Measurements from ENCODE around the gene VAV2. TPM values are rescaled to one million over a fixed set of nuclear protein-coding genes. Genes with fewer than 3 reads are reported as not detected.
"Not testable (repeated sequence)": the region's sequence is repeated elsewhere in the genome, so short reads cannot be mapped to it uniquely, and the experiment has no call there.

VAV2 gene
- total RNA-seq, 1 donor from 2014 or later = 34.6 TPM

DNA sequence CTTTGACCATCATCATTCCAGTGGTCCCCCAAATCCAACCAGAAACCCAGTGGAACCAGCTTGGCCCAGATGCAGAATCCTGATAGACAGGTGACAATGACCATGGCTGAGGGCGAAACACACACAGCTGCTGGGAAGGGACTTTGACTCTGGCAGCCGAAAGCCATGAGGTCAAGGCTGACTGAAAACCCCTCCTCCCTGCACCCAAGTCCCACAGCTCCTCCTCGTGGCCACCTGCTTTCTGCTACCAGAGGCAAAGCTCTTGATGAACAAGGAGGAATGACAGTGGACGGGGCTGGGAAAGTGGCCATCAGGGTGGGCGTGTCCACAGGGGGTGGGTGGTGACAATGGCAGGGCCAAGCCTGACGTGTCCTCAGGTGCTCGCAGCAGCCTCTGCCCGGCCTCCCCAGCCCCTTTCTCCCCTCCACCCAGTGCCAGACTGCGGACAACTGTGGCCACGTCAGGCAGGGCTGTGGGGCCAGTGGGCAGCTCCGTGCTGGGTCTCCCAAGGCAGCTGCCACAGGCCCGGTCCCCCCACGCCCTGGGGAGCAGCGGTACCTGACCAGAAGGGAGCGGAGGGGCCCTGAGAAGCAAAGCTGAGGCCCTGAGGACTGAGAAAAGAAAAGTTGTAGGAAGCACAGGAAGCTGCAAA is 223.1 kb downstream of the VAV2 start:
- H3K27ac ChIP-seq = no peak overlapping the region
- ATAC-seq (peak; percentile 37), DNase-seq (peak; percentile 60)
- TF ChIP-seq CTCF (IDR thresholded peaks at IDR 0.05) = no peak
- no peaks in the 10 kb centered on the region for H3K4me1 ChIP-seq
- peaks cover 7% of the 10 kb centered on the region for H3K9me3 ChIP-seq
- no peaks in the 10 kb centered on the region for H3K27me3 ChIP-seq
- intact Hi-C loops (cut with DNase I) = no loop called here
- H3K4me3 ChIP-seq = no peak overlapping the region
- H3K36me3 ChIP-seq = peaks cover 37% of the 10 kb centered on the region

DNA sequence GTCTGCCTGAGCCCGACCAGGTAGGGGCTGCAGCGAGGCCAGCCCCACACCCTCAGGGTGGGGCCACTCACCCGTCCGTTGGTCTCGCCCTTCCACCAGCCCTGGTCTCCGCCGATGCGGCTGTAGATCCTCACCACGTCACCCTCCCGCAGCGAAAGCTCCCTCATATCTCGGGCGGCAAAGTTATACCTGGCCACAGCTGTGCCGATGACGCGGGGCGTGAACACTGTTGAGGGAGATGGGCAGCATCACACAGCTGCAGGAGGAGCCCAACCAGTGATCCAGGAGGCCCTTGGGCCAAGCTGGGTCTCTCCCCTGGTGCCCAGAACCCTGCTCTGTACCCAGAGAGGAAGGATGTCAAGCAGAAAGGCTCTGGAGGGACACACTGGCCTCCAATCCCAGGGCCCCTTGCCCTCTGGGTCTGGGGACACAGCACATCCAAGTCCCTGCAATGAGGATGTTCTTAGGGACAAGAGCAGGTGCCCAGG is 223.7 kb downstream of the VAV2 start:
- Histone ChIP-seq H3K27me3 (no peaks in the 10 kb centered on the region), H3K4me1 (no peaks in the 10 kb centered on the region), H3K36me3 (peaks cover 38% of the 10 kb centered on the region), H3K27ac (no peak overlapping the region), H3K4me3 (no peak overlapping the region), H3K9me3 (peaks cover 7% of the 10 kb centered on the region)
- peak; percentile 54 for DNase-seq
- TF ChIP-seq CTCF (IDR thresholded peaks at IDR 0.05) = no peak
- no peak for ATAC-seq
- intact Hi-C loops (cut with DNase I) = no loop called here

DNA sequence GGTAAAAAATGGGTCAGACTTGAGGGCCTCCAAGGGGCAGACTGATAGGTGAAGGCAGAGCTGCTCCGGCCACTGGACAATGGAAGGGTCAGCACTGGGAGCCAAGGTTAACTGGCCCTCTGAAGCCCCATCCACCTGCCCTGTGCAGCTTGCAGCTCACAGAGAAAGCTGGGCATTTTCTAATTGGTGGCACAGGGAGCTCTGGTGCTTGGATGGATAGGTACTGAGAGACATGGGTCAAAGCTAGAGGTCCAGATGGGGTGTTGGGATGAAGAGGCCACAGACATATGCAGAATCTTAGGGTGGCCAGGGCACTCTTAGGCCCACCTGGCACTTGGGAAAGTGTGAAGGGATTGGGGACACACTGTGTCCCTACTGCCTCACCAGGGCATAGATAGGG is 224.5 kb downstream of the VAV2 start:
- Histone ChIP-seq H3K27ac (no peak overlapping the region), H3K36me3 (peaks cover 45% of the 10 kb centered on the region), H3K9me3 (peaks cover 7% of the 10 kb centered on the region), H3K4me3 (no peak overlapping the region), H3K27me3 (no peaks in the 10 kb centered on the region), H3K4me1 (no peaks in the 10 kb centered on the region)
- ATAC-seq (no peak), DNase-seq (no peak)
- intact Hi-C loops (cut with DNase I) = no loop called here
- no peak for TF ChIP-seq CTCF (IDR thresholded peaks at IDR 0.05)

- Histone ChIP-seq H3K36me3 (peaks cover 45% of the 10 kb centered on the region), H3K9me3 (peaks cover 7% of the 10 kb centered on the region), H3K27ac (no peak overlapping the region), H3K4me1 (no peaks in the 10 kb centered on the region), H3K27me3 (no peaks in the 10 kb centered on the region), H3K4me3 (no peak overlapping the region)
- DNase-seq (no peak), ATAC-seq (no peak)
- TF ChIP-seq CTCF (IDR thresholded peaks at IDR 0.05) = no peak
- intact Hi-C loops (cut with DNase I) = no loop called here
Observed at GRCh38 chr9:133767008-133767407, 225.1 kb downstream of the VAV2 start.

DNA sequence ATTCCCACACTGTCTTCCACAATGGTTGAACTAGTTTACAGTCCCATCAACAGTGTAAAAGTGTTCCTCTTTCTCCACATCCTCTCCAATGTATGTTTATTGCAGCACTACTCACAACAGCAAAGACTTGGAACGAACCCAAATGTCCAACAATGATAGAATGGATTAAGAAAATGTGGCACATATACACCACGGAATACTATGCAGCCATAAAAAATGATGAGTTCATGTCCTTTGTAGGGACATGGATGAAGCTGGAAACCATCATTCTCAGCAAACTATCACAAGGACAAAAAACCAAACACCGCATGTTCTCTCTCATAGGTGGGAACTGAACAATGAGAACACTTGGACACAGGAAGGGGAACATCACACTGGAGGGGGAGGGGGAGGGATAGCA is 225.9 kb downstream of the VAV2 start:
- peaks cover 45% of the 10 kb centered on the region for H3K36me3 ChIP-seq
- H3K27me3 ChIP-seq; intact Hi-C loops (cut with DNase I); DNase-seq; ATAC-seq; H3K27ac ChIP-seq; H3K4me1 ChIP-seq; H3K4me3 ChIP-seq; H3K9me3 ChIP-seq: not testable (repeated sequence)

- Histone ChIP-seq H3K27me3 (no peaks in the 10 kb centered on the region), H3K27ac (no peak overlapping the region), H3K4me1 (no peaks in the 10 kb centered on the region), H3K4me3 (no peak overlapping the region), H3K36me3 (peaks cover 32% of the 10 kb centered on the region), H3K9me3 (peaks cover 7% of the 10 kb centered on the region)
- DNase-seq (peak; percentile 46), ATAC-seq (no peak)
- no peak for TF ChIP-seq CTCF (IDR thresholded peaks at IDR 0.05)
- intact Hi-C loops (cut with DNase I) = no loop called here
Observed at GRCh38 chr9:133763272-133764183, 228.6 kb downstream of the VAV2 start.
